Measurements from ENCODE around the gene CPVL. TPM values are rescaled to one million over a fixed set of nuclear protein-coding genes. Genes with fewer than 3 reads are reported as not detected.

CPVL gene
- total RNA-seq, 1 donor from 2014 or later, result 15.2 TPM

DNA sequence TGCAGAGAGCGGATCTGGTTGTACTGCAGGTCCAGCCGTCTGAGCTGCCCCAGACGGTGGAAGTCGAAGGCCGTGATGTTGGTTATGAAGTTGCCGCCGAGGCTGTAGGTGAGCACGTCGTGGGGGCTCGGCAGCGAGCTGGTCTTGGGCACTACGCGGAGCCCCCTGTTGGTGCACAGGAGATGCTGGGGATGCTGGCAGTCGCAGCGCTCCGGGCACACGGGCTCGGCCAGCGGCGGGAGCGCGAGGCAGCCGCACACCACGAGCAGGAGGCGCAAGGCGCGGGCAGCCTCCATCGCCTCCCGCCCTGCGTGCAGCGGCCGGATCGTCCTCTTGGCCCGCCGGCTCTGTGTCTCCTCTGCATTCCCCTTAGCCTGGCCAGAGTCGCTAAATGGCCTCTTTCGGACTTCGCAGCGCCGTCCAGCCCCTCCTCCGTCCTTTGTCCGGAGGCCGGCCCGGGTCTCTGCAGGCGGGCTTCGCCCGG, 188.5 kb downstream of the CPVL start:
- H3K27ac ChIP-seq, result no peak overlapping the region
- no peaks in the 10 kb centered on the region for H3K9me3 ChIP-seq
- H3K4me1 ChIP-seq, result peaks cover 6 to 21% of the 10 kb centered on the region in 2 donors
- no peak for DNase-seq (ENCODE audit: low spot score in 2 of 2)
- peak overlapping the region; percentile 48 to 58 for H3K4me3 ChIP-seq
- intact Hi-C loops (cut with DNase I), result loop anchor here (2.0 kb wide), 1 partner anchor 31 kb away; no protein-coding TSS in a partner anchor
- peaks cover 27% of the 10 kb centered on the region for H3K27me3 ChIP-seq
- H3K36me3 ChIP-seq, result no peaks in the 10 kb centered on the region
- TF ChIP-seq, protein P1, sequence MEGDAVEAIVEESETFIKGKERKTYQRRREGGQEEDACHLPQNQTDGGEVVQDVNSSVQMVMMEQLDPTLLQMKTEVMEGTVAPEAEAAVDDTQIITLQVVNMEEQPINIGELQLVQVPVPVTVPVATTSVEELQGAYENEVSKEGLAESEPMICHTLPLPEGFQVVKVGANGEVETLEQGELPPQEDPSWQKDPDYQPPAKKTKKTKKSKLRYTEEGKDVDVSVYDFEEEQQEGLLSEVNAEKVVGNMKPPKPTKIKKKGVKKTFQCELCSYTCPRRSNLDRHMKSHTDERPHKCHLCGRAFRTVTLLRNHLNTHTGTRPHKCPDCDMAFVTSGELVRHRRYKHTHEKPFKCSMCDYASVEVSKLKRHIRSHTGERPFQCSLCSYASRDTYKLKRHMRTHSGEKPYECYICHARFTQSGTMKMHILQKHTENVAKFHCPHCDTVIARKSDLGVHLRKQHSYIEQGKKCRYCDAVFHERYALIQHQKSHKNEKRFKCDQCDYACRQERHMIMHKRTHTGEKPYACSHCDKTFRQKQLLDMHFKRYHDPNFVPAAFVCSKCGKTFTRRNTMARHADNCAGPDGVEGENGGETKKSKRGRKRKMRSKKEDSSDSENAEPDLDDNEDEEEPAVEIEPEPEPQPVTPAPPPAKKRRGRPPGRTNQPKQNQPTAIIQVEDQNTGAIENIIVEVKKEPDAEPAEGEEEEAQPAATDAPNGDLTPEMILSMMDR (IDR thresholded peaks at IDR 0.05), result no peak

DNA sequence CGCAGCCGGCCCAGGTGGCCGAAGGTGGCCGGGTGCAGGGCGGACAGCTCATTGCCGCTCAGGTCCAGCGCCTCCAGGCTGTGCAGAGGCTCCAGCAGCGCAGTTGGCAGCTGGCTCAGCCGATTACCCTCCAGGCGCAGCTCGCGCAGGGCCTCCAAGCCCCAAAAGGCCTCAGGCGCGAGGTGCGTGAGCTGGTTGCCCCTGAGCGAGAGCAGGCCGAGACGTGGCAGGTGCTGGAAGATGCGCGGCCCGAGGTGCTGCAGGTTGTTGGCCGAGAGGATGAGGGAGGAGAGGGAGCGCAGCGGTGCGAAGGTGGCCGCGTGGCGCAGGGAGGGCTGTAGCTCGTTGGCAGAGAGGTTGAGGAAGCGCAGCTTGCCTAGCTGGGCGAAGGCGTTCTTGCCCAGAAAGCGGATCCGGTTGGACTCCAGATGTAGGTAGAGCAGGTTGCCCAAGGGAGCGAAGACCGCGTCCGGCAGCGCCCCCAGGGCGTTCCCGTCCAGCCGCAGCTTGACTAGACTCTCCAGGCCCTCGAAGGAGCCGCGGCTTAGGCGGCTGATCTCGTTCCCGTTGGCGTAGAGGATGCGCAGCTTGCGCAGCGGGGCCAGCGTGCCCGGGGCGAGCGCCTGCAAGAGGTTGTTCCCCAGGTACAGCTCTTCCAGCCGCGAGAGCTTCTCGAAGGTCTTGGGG, 189.1 kb downstream of the CPVL start:
- H3K36me3 ChIP-seq, result no peaks in the 10 kb centered on the region
- H3K27me3 ChIP-seq, result peaks cover 27% of the 10 kb centered on the region
- H3K4me3 ChIP-seq, result peak overlapping the region; percentile 48 to 58
- intact Hi-C loops (cut with DNase I), result loop anchor here (2.0 kb wide), 1 partner anchor 30 kb away; no protein-coding TSS in a partner anchor
- DNase-seq (ENCODE audit: low spot score in 2 of 2), result peak in 1 of 2 donors; percentile 65
- peaks cover 6 to 21% of the 10 kb centered on the region in 2 donors for H3K4me1 ChIP-seq
- TF ChIP-seq, protein P1 (IDR thresholded peaks at IDR 0.05), result no peak
- H3K27ac ChIP-seq, result no peak overlapping the region
- no peaks in the 10 kb centered on the region for H3K9me3 ChIP-seq

DNA sequence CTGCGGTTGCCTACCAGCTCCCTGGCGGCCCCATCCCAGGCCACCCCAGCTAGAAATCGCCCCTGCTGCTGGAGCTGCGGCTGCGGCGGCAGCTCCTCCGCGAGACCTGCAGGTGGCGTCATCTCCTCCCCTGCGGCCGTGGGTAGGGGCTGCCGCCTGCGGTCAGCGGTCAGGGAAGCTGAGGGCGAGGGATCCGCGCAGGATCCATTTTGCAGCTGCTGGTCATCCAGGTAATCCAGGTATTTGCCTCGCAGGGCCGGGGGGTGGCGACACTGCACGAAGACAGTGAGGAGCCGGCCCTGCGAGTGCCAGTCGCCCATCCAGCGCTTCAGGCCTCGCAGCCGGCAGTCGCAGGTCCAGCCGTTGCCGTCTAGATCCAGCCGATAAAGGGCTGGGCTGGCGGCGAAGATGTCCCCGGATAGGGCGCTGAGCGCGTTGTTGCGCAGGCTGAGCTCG, 189.7 kb downstream of the CPVL start:
- H3K27ac ChIP-seq, result no peak overlapping the region
- no peaks in the 10 kb centered on the region for H3K36me3 ChIP-seq
- H3K4me1 ChIP-seq, result peaks cover 6 to 21% of the 10 kb centered on the region in 2 donors
- peak in 1 of 2 donors; percentile 66 for DNase-seq (ENCODE audit: low spot score in 2 of 2)
- H3K27me3 ChIP-seq, result peaks cover 27% of the 10 kb centered on the region
- H3K4me3 ChIP-seq, result peak overlapping the region; percentile 48 to 58
- H3K9me3 ChIP-seq, result no peaks in the 10 kb centered on the region
- TF ChIP-seq, protein P1 (IDR thresholded peaks at IDR 0.05), result peak; percentile 11 to 47 (median 36)
- intact Hi-C loops (cut with DNase I), result loop anchor here (2.0 kb wide), 1 partner anchor 30 kb away; no protein-coding TSS in a partner anchor

DNA sequence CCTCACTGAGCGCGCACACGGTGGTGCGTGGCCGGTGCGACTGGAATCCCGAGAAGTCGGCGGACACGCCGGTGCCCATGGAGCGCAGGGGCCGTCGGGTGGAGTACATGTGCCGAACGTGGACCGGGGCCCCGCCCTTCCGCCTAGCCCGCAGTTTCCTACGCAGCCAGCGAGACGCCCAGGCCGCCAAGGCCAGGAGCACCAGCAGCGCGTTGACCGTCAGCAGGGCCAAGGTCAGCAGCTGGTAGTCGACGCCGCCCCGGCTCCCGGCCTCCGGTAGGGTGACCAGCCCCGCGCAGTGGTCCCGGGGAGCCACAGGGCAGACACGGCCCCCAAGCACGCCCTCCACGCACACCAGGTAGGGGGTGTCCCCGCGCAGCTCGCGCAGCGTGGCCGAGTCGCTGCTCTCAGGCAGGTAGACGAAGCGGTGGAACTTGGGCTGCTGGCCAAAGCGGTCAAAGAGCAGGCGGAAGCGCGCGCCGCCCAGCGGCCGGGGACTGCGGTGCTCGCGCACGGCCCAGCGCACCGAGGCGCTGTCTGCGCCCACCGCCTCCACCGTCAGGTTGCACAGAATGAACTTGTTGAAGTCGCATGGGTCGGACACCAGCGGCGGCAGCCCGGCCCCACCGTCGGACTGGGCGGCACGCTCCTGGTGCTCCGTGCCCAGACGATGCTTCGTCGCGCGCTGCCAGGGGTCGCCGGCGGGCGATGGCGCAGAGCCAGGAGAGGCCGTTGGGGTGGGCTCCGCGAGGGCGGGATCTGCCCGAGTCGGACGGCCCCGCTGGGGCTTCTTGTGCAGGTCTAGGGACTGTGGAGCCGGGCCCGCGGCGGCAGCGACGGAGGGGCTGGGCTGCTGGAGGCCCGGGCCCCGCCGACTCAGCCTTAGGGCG, 190.4 kb downstream of the CPVL start:
- Histone ChIP-seq H3K4me3 (peak overlapping the region; percentile 48 to 58), H3K27ac (no peak overlapping the region), H3K9me3 (no peaks in the 10 kb centered on the region), H3K4me1 (peaks cover 6 to 21% of the 10 kb centered on the region in 2 donors), H3K36me3 (no peaks in the 10 kb centered on the region), H3K27me3 (peaks cover 27% of the 10 kb centered on the region)
- TF ChIP-seq, protein P1 (IDR thresholded peaks at IDR 0.05), result peak; percentile 38 to 65 (median 42)
- DNase-seq (ENCODE audit: low spot score in 2 of 2), result peak in 1 of 2 donors; percentile 76
- intact Hi-C loops (cut with DNase I), result loop anchor here (2.0 kb wide), 1 partner anchor 29 kb away; no protein-coding TSS in a partner anchor

DNA sequence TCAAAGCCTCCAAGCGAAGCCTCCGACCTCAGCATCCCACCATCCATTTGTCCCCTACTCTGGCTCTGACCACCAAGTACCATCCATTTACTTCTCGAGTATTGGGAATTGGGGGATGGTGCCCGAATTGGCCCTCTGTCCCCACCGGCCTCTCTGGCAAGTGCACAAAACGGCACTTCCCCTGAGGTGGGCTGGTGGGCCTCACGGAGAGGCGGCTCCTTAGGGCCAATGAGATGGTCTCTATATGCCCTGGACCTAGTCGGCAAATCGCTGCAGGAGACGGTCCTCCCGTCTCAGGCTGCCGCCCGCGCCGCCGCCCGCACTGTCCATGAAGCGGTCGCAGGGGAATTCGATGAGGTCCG, 191.0 kb downstream of the CPVL start:
- no peak for DNase-seq (ENCODE audit: low spot score in 2 of 2)
- H3K4me1 ChIP-seq, result peaks cover 6 to 21% of the 10 kb centered on the region in 2 donors
- no peak overlapping the region for H3K27ac ChIP-seq
- H3K4me3 ChIP-seq, result peak overlapping the region; percentile 48 to 58
- no peaks in the 10 kb centered on the region for H3K9me3 ChIP-seq
- H3K36me3 ChIP-seq, result no peaks in the 10 kb centered on the region
- intact Hi-C loops (cut with DNase I), result no loop called here
- peaks cover 27% of the 10 kb centered on the region for H3K27me3 ChIP-seq
- TF ChIP-seq, protein P1 (IDR thresholded peaks at IDR 0.05), result no peak

Data from ascending aorta (tissue), 2 donors.